Superior temporal gyrus (tissue), 1 donor: ENCODE results near the gene UNC13D.
"Not testable (repeated sequence)": the region's sequence is repeated elsewhere in the genome, so short reads cannot be mapped to it uniquely, and the experiment has no call there.

Experiments used
- DNase-seq: peaks from one replicate; pipeline ENCODE4 v3.0.0-alpha.2; 2016; ENCODE audit errors: extremely low spot score

Gene UNC13D

DNA sequence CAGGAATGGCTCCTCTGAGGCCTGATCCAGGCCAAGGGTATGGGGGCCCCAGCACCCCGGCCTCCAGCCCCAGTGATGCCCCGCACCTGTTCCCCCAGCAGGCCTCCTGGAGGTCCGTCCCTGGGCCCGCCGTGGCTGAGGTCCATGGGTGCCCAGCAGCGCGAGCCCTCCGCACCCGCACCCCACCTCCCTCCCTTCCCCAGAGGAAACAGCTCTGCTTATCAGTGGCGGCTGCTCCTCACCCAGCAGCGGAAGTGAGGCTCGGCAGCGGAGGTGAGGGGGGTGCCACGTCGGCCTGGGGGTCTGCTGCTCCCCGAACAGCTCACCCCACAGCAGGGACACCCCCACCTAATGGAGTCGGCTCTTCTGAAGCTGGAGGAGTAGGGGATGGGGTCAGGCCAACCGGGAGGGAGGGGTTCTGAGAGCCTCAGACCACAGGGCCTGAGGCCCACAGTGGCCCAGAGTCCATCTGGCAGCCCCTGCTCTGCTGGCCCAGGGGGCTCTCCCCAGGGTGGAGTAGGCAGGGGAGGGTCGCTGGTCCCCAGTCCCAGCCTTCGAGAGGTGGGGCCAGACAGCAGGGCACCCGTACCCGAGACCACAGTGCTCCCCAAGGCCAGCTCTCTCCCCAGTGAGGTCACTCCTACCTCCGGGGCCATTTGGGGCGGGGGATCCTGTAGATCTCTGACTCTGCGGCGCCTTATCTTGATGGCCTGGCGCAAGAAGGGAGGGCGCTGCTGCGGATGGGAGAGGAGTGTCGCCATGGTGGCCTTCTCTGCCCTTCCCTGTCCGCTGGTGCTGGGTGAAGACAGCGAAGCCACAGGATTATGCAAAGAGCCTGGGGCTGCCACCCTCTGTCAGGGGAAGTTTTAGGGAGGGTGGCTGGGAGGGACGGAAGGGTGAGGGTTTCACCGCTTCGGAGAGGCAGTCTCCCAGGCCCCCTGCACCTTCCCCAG lies at the start of gene UNC13D:
Gene UNC13D (minus strand): TSS at position 828 of the 953 bp plus-strand sequence. CDS start 67 bp downstream, at position 761.
- DNase-seq, result no peak

DNA sequence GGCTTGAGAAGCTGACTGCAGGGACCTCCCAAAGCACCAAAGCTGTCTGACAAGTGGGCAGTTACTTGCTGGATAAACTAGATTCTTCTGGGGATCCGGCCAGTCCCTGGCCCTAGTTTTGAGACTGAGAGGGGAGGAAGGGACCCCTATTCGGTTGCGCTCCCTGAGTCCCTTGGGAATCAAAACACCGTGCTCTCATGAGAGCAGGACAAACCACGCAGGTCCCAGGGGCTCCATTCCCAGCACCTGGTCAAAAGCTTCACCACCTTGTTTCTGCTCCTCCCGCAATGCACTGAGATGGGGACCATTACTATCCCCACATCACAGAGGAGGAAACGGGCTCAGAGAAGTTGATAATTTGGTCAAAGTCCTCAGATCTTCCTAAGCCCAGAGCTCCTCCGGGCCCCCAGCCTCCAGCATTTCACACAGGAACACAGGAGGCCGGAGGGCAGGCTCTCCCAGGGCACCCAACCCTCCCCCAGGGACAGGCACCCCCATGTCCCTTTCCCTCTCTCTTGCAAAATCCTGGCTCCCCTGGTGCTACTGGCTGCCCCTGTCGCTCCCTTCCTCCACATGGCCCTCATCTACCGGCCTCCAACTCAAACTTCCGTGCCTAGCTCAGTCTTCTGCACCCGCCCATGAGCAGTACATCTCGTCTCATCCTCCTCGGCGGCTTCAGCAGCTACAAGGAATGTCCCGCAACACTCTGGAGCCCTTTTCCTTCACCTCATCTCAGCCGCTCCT lies 49.3 kb upstream of the UNC13D start:
- DNase-seq, result no peak

DNA sequence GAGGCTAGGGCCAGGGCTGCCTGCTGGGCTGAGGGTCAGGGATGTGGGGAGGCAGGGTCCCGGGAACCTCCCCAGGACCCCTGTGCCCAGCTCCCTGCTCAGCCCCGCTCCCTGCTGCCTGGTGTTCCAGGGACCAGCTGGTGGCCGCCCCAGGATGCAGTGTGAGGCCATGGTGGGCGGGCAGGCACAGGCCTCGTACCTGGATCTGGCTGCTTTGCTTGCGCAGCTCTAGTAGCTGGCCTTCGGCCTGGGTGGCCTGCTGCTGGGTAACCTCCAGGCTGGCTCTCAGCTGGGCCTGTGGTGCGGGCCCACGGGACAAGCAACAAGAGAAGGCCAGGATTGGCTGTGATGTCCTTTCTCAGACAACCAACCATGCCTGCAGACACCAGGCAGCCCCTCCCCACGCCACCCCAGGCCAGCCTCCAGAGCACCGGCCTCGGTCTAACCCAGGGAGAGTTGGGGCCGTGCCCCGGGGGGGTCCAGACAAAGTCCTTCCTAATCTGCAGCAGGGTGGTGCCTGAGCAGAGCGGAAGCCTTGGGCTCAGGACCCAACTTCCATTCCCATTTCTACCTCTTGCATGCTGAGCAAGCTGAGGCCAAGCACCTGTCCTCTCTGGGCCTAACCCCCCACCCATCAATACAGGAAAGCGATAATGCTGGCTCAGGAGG lies 48.5 kb upstream of the UNC13D start:
- no peak for DNase-seq

DNA sequence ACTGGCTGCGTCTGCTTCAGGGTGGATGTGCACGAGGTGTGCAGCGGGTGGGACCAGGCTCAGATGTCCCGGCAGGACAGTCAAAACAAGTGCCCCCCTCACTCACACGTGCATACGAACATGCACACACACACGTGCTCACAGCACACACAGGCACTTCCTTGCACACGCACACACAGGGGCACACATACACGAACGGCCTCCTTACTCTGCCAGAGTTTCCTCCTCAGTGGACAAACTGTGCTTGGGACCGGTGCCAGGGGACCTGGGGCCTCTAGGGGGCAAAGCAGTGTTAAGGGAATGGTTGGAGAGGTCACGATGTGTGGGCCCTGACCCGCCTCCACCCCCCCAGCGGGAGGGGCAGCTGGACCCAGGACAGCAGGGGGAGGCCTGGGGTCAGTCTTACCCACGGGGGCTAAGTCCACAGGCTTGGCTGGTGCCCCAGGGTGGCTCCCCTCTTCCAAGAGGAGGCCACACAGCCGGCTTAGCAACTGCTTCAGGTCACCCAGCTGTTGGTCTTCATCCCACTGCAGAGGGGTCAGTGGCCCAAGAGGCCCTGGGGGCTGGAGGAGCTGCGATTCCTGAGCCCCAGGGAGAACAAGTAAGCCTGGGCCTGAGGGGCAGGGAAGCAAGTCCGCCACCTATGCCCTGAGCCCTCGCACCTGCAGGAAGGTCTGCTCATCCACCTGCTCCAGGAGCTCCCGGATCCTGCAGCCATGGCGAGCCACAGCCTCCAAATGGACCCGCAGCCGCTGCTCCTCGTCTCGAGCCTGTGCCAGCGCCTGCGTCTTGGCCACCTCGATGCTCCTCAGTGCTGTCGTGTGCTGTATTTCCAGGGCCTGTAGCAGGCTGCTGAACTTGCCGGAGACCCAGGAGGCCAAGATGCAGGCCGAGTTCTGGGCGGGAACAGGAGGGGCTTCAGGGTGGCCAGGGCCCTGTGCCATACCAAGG lies 47.7 kb upstream of the UNC13D start:
- no peak for DNase-seq

DNA sequence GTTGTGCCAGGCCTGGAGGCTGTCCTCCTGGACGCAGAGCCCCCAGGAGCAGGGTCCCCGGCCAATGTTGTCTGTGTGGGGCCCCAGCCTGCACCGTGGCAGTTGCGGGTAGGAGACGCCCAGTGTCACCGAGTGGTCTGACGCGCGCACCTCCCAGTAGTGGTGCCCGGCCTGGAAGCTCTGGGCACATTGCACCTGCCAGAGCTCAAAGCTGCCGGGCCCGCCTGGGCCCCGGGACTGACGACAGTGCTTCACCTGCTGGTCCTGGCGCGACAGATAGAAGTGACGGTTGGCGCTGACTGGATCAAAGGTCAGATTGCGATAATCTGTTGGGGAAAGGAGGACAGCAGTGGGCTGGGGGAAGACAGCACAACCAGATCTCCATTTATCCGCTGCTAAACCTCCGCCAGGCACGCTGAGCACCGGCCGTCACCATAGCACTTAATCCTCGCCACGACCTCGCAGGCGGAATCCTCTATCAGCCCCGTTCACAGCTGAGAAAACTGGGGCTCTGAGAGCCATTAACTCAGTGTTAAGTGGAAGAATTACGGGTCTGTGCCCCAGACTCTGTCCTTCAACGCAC lies 46.9 kb upstream of the UNC13D start:
- no peak for DNase-seq

DNA sequence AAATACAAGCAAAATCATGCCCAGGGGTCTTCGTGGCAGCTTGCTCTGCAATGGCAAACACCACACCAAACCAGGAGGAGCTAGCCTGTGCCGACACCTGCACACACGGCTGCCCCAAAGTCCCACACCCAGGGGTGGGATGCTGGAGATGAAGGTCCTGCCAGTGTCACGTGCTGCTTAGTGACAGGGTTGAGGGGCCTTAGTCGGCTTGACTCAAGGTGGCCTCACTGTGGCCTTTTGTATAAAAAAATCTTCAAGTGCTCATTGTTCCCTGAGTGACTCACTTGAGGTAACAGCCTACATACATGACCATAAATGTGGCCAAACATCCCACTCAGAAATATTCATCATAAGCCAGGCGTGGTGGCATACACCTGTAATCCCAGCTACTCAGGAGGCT lies 45.2 kb upstream of the UNC13D start:
- DNase-seq, result no peak

DNA sequence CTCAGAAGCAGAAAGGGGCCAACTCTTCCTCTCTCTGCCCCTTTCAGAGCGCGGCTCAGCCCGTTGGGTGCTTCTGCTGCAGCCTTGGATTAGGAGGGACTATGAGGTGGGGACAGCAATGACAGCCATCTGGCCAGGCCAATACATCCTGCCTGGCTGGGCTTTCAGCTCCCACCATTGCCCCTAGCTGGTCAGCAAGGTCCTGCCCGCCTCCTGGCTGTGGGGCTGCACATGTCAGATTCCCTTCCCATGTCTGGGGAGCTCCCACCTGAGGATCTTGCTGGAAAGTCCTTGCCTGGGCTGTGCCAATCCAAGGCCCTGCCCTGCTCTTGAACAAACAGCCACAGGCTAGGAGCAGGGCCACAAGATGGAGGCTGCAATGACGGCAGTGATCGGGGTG lies 44.3 kb upstream of the UNC13D start:
- DNase-seq, result no peak

DNA sequence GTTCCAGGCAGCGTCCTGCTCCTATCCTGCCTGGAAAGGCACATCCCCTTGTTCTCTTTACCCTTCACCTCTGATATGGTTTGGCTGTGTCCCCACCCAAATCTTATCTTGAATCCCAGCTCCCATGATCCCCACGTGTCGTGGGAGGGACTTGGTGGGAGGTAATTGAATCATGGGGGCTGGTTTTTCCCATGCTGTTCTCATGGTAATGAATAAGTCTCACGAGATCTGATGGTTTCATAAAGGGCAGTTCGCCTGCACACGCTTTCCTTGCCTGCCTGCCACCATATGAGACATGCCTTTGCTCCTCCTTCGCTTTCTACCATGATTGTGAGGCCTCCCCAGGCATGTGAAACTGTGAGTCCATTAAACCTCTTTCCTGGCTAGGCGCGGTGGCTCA lies 41.7 kb upstream of the UNC13D start:
- not testable (repeated sequence) for DNase-seq

DNA sequence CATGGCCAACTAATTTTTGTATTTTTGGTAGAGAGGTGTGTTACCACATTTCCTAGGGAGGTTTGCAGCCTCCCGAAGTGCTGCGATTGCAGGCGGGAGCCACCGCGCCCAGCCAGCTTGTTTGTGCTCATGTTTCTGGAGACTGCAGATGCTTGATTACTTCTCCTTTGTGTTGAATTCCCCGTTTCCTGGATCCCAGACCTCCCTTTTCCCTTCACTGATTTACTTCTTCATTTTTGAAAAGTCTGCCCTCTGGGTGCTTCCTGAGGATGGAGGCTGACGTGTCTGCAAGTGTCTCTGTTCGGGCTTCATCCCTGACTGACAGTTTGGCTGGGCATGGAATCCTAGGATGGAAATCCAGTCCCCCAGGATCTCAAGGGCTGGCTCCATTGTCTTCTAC lies 41.2 kb upstream of the UNC13D start:
- DNase-seq, result no peak

DNA sequence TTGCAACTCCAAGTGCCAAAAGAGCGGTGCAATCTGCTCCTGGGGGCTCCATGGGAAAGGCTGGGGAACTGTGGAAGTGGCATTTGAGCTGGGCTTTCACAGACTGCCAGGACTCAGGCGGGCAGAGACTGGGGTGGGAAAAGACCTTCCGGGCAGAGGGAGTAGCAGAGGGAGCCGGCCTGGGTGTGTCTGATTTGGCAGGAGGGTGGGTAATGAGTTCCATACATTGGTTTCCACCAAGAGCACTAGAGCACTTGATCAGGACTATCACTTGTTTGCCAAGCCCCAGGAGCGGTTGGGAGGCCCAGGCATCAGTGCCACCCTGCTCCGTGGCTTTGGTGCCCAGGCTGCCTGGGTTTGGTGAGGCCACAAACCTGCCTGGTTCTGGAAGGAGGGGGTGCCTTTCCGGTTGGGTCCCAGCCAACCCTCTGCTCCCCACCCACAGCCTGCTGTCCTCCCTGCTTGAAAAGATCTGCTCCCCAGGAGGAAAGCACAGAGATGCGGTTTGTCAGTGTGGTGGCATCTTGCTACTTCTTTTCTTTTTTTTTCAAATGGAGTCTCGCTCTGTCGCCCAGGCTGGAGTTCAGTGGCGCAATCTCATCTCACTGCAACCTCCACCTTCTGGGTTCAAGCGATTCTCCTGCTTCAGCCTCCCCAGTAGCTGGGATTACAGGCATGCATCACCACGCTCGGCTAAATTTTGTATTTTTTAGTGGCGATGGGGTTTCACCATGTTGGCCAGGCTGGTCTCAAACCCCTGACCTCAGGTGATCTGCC lies 37.7 kb upstream of the UNC13D start:
- no peak for DNase-seq

DNA sequence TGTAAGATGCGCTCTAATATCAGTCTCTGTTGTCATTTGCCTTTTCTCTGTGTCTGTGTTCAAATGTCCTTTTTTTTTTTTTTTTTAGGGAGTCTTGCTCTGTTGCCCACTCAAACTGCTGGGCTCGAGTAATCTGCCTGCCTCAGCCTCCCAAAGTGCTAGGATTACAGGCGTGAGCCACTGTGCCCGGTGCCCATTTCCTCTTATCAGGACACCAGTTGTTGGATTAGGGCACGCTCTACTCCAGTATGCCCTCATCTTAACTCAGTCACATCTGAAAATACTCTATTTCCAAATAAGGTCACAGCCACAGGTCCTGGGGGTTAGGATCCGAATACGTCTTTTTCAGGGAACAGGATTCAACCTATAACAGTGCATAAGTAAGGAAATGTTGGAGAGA lies 36.1 kb upstream of the UNC13D start:
- no peak for DNase-seq

DNA sequence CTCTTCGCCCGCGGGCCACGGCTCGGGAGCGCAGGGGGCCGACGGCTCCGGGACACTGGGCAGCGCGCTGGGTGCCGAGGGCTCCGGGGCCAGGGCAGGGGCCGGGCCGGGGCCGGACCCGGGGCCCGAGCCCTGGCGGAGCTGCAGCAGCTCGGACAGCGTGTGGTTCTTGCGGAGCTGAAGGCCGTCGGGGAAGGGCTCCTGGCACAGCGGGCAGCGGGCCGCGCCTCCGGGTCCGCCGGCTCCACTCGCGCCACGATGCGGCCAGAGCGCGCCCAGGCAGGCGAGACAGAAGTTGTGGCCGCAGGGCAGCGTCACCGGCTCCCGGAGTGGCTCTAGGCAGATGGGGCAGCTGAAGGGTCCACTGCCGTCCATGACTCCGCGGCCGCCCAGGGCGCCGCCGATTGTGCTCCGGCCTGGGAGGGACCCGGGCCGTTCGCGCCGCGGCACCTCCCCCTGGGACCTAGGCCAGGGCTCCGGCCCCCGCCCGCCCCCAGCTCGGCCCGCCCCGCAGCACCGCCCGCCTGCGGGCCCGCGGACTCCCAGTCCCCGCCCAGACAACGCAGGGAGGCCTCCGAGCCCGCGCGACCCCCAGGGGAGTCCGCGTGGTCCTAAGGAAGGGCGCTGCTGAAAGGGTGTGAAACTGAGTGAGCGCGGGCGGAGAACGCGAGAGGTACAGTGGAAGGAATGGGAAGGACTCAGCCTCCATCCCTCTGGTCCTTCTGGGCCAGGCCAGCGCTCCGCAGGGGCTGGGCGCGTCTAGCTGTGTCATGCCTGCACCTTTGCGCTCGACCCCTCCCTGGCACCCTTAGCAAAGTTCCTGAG lies 34.2 kb upstream of the UNC13D start, which contains the start of gene TRIM47:
Gene TRIM47 (minus strand): TSS at position 408 of the 825 bp plus-strand sequence. CDS start 33 bp downstream, at position 375.
- DNase-seq, result peak; percentile 39

DNA sequence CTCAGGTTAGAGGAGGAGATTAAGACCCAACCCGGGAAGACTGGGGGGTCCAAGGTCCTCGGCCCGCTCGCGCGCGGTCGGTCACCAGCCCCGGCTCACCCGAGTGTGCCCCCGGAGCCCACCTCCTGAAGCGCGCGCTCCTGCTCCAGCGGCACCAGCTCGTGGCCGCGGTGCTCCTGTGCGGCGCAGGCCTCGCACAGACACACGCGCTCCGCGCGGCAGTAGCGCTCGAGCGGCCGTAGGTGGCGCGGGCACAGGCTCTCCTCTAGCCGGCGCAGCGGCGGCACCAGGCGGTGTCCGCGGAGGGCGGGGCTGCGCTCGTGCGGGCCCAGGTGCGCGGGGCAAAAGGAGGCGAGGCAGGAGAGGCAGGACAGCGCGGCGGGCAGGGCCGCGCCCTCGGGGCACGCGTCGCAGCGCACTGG lies 33.6 kb upstream of the UNC13D start:
- peak; percentile 59 for DNase-seq

DNA sequence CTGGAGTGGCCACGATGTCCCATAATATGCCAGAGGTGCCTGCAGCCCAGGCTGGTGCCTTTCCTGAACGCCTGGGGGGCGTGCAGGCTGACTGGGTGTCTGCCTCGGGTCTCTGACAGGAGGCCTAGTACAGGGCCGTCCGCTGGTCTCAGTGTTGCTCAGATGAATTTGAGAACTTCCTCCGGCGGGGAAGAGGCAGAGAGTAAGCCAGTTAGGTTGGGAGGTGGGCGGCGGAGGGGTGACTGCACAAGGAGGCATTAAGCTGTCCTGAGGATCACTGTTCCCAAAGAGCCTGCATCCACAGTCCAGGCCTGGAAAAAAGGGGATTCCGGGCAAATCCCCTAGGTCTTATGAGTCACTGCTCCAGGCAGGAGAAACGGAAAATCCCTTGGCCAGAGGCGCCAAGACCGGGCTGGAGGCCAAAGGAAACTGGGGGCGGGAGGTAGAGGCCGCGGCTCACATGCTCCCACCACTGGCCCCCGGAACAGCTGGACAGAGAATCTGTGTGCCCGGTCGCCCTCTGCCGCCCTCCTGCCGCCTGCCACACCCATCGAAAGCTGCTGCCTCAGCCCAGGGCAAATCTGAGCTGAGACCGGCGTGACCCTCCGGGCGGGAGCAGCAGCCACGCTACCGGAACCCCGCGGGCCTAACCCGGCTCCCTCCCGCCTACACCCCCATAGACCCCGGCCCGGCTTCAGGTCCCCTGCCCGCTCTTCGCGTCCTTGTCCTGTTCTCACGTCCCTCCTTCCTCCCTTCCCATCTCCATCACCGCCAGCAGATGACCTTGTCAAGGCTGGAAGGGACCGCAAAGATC lies 32.9 kb upstream of the UNC13D start:
- peak; percentile 75 for DNase-seq

DNA sequence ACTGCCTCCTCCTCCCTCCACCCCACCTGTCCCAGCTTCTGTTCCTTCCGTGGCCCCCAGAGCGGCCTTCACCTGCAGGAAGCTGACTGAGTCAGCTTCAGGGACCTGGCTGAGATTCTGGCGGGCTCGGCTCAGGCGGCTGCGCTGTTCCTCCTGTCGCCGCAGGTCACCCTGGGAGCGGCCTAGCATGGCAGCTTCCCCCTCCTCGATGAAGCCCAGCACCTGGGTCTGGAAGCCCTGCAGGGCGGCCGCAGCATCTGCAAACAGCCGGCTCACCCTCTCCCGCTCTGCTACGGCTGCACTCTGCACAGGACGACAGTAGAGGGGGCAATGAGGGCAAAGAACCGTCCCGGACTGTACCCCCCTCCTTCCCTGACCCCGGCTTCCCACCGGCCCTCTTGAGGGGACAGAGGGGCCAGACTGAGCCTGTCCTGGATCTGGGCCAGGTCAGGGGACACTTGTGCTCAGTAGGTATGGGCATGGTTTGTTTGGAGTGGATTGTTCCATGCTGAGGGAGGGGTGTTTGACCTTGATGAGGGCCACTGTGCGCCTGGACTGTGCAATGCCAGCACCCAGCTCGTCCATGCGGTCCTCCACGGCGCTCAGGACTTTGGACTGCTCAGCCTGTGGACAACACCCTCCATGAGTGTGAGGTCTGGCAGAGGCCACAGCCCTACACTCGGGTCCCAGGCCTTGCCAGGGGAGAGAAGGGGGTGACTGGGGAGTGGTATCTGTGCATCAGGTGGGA lies 32.2 kb upstream of the UNC13D start:
- DNase-seq, result no peak

DNA sequence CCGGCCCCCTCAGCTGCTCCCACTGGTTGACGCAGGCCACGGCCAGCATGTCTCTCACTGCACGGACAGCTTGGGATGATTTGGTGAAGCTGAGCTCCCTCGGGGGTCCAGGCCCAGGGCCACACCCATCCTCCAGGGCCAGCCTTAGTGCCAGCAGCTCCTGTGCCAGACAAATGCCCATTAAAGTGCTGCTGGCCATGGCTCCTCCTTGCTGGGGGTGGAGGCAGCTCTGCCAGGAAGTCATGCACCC lies 31.7 kb upstream of the UNC13D start:
- no peak for DNase-seq

DNA sequence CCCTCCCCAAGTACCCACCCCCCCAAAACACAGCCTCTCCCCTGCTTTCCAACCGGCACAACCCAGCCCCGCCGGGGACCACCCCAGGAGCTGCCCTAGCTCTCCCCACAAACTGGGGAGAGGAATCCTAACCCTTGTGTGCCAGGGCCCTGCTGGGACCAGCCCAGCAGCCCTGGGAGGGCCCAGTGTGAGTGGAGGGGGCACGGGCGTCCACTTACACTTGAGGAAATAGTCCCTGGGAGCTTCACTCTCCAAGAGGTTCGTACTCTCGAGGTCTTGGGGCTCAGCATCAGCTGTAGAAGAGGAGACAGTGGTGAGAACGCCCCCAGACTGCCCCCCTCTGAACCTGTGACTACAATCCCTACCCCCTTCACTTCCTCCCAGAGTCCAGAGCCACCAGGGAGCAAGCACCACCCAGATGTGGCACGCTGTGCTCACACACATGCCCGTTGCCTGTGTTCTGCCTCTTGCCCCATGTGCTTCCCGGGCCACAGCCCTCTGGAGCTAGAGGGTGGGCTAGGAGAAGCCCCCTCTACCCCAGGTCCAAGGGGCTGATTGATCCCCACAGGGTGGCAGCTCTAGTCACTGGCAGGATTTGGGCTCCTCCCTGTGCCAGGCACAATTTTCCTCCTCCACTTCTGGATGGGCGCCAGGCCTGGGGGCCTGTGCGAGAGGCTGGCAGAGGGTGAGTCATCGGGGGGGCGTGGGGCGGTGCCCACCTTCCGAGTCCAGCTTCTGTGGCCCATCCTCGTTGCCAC lies 31.2 kb upstream of the UNC13D start:
- no peak for DNase-seq
